ENCODE data around the gene APPBP2.

GRCh38 chr17:60542071-60542470 is 16.0 kb upstream of the APPBP2 start:
- no peak for TF ChIP-seq CTCF (IDR thresholded peaks at IDR 0.05)
- TF ChIP-seq EP300 (IDR thresholded peaks at IDR 0.05), result no peak

Measured in esophagus muscularis mucosa (tissue), 3 donors.